PFSK-1 (cell line): Measurements from ENCODE around the gene PRDX5.
A peak's percentile ranks its signal among the peaks of the same experiment; 100 is the strongest.

Source experiments
- FOXP2 ChIP-seq: optimal IDR thresholded peaks from 2 replicates; pipeline ENCODE3; 2011; ENCODE audit warnings: borderline replicate concordance, control low read depth, inconsistent platforms; ENCODE audit not compliant: insufficient read depth; ENCODE audit errors: extremely low read length, extremely low read depth
- POLR2AphosphoS5 ChIP-seq: IDR thresholded peaks from 2 replicates; pipeline ENCODE4 v1.6.1; 2012; ENCODE audit warnings: low read depth, mild to moderate bottlenecking, control low read depth, low read length, moderate library complexity
- REST ChIP-seq, 2 experiments: IDR thresholded peaks; 2 replicates each; pipeline versions ENCODE4 v1.6.1 to v1.8.0; 2011 to 2012; ENCODE audit warnings: low read depth in 2 of 2, low read length in 2 of 2, control low read depth in 1 of 2, inconsistent platforms in 1 of 2, mild to moderate bottlenecking in 1 of 2, moderate library complexity in 1 of 2; ENCODE audit not compliant: insufficient read depth in 1 of 2
- SIN3A ChIP-seq: IDR thresholded peaks from 2 replicates; pipeline ENCODE4 v1.6.1; 2012; ENCODE audit warnings: mild to moderate bottlenecking, low read length, moderate library complexity, borderline replicate concordance; ENCODE audit not compliant: insufficient read depth
- TAF1 ChIP-seq: IDR thresholded peaks from 2 replicates; pipeline ENCODE4 v1.6.1; 2012; ENCODE audit warnings: low read length, control low read depth, borderline replicate concordance; ENCODE audit not compliant: insufficient read depth

The PRDX5 gene

GRCh38 chr11:64305075-64305690 lies 12.7 kb upstream of the PRDX5 start, which contains the start of gene ESRRA:
Gene ESRRA, plus strand, starts transcription at chr11:64305524. Its CDS starts 1,656 bp downstream, at chr11:64307180.
- TF ChIP-seq TAF1 (peak; percentile 68; the same call in 1 of the 2 replicates), SIN3A (peak; percentile 90; the same call in 1 of the 2 replicates), POLR2AphosphoS5 (no peak; the same call in 1 of the 2 replicates), FOXP2 (peak; percentile 48)

DNA sequence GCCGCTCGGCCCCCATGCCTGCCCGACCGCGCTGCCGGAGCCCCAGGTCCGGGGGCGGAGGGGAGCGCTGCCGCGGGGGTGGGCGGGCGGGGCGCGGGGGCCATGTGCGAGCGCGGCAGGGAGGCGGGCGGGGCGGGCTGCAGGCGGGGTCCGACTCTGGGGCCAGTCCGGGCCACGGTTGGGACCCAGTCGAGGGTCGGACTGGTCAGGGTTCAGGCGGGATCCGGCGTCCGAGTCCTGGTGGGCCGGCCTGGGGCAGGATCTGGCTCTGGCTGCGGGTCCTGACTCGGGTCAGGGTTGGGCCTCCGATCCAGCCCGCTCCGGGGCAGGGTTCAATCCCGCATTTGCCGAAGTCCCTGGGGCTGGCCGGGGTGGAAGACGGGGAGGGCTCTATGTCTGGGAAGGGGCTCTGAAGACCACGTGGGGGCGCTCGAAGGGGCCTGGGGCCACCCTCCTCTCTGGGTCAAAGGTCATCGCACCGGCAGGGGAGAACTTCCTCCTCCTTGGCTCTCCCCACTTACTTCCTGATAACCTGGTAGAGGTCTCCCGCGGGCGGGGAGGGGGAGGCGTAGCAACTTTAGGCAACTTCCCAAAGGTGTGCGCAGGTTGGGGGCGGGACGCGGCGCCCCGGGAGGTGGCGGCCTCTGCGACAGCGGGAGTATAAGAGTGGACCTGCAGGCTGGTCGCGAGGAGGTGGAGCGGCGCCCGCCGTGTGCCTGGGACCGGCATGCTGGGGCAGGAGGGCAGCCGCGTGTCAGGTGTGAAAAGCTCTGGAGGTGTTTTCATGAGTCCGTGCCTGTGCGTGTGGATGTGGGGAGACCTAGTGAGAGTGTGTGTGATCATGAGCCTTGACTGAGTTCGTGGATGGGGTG lies 12.0 kb upstream of the PRDX5 start:
- no peak; the same call in 1 of the 2 replicates for TF ChIP-seq POLR2AphosphoS5
- TF ChIP-seq FOXP2: no peak
- TF ChIP-seq SIN3A: no peak
- TF ChIP-seq TAF1: peak; percentile 30; the same call in 1 of the 2 replicates
- TF ChIP-seq REST (IDR thresholded peaks at IDR 0.05; ENCODE audit: insufficient read depth in 1 of 2, low read depth in 2 of 2, low read length in 2 of 2): no peak

DNA sequence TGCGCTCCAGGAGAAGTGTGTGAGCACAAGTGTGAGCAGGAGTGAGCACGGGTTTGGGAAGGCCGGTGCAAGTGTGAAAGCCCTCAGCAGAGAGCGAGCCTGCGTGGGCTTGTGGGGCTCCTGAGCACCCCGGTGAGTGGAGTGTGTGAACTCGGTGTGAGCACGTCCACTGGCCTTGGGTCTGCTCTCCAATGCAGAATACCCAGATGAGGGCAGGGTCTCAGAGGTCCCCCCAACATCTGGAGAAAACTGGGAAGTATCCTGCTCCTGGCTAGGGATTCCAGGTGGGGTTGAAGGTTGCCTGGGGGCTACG lies 11.4 kb upstream of the PRDX5 start:
- no peak for TF ChIP-seq REST (IDR thresholded peaks at IDR 0.05; ENCODE audit: insufficient read depth in 1 of 2, low read depth in 2 of 2, low read length in 2 of 2)
- no peak for TF ChIP-seq FOXP2
- no peak for TF ChIP-seq TAF1
- TF ChIP-seq SIN3A: no peak
- no peak for TF ChIP-seq POLR2AphosphoS5

DNA sequence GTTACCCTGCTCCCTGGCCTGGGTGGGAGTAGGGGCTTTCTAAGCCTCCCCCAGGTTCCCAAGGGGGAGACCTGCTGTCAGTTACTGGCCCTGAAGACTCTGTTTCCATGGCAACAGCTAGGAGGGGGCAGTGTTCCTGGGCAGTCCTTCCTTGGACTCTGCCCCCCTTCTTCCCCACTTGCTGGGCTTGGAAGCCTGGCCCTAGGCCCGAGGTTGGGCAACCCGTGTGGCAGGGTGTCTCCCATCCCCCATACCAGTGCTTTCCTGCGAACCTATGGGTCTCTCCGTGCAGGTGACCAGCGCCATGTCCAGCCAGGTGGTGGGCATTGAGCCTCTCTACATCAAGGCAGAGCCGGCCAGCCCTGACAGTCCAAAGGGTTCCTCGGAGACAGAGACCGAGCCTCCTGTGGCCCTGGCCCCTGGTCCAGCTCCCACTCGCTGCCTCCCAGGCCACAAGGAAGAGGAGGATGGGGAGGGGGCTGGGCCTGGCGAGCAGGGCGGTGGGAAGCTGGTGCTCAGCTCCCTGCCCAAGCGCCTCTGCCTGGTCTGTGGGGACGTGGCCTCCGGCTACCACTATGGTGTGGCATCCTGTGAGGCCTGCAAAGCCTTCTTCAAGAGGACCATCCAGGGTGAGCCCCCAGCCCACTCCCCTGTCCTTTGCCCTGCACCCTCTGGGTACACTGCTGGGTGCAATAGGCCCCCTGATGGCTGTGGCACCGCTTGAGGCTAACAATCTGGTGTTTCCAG lies 10.9 kb upstream of the PRDX5 start:
- TF ChIP-seq SIN3A (no peak), REST (IDR thresholded peaks at IDR 0.05; ENCODE audit: insufficient read depth in 1 of 2, low read depth in 2 of 2, low read length in 2 of 2) (no peak), FOXP2 (no peak), TAF1 (no peak), POLR2AphosphoS5 (no peak)

DNA sequence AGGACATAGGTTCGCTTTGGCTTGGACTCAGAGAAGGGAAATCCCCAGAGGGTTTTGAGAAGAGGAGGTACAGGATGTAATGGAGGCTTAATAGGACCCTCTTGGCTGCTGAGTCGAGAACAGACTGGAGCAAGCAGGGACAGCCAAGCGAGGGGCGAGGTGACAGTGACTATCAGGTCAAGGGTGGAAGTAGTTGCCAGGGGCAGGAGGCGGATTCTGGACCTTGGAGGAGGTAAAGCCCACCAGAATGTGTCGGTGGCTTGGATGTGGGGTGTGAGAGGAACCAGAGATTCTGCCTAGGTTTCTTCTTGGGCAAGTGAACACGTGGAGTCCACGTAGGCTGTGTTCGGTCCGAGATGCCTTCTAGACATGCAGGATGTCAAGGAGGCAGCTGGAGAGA lies 5.0 kb upstream of the PRDX5 start:
- TF ChIP-seq SIN3A: no peak
- no peak for TF ChIP-seq REST (IDR thresholded peaks at IDR 0.05; ENCODE audit: insufficient read depth in 1 of 2, low read depth in 2 of 2, low read length in 2 of 2)
- no peak for TF ChIP-seq POLR2AphosphoS5
- no peak for TF ChIP-seq FOXP2
- TF ChIP-seq TAF1: no peak
